Ishikawa (cell line): ENCODE measurements around the gene TYRP1.

Experiments used
- CEBPB ChIP-seq: IDR thresholded peaks from 2 replicates; pipeline ENCODE4 v1.6.1; 2012
- CREB1 ChIP-seq: IDR thresholded peaks from 2 replicates; pipeline ENCODE4 v1.6.1; 2012; ENCODE audit warnings: low read depth
- EGR1 ChIP-seq: IDR thresholded peaks from 2 replicates; pipeline ENCODE4 v1.6.1; 2012
- EP300 ChIP-seq: IDR thresholded peaks from 2 replicates; pipeline ENCODE4 v1.6.1; 2012; ENCODE audit warnings: borderline replicate concordance
- FOXM1 ChIP-seq: IDR thresholded peaks from 2 replicates; pipeline ENCODE4 v1.6.1; 2012; ENCODE audit warnings: low read depth, borderline replicate concordance
- MAX ChIP-seq: IDR thresholded peaks from 2 replicates; pipeline ENCODE4 v1.6.1; 2012
- NFIC ChIP-seq: IDR thresholded peaks from 2 replicates; pipeline ENCODE4 v1.6.1; 2012
- RAD21 ChIP-seq: IDR thresholded peaks from 2 replicates; pipeline ENCODE4 v1.6.1; 2012; ENCODE audit warnings: low read depth
- REST ChIP-seq: IDR thresholded peaks from 2 replicates; pipeline ENCODE4 v1.6.1; 2012; ENCODE audit warnings: low read depth, mild to moderate bottlenecking
- TAF1 ChIP-seq: IDR thresholded peaks from 2 replicates; pipeline ENCODE4 v1.6.1; 2012; ENCODE audit warnings: low read depth, mild to moderate bottlenecking
- TCF12 ChIP-seq: IDR thresholded peaks from 2 replicates; pipeline ENCODE4 v1.6.1; 2012; ENCODE audit warnings: low read depth
- TEAD4 ChIP-seq: IDR thresholded peaks from 2 replicates; pipeline ENCODE4 v1.6.1; 2012
- USF1 ChIP-seq: IDR thresholded peaks from 2 replicates; pipeline ENCODE4 v1.6.1; 2012
- YY1 ChIP-seq: IDR thresholded peaks from 2 replicates; pipeline ENCODE4 v1.6.1; 2012; ENCODE audit warnings: low read depth
- ZBTB7A ChIP-seq: IDR thresholded peaks from 2 replicates; pipeline ENCODE4 v1.6.1; 2012; ENCODE audit warnings: low read depth

Gene TYRP1

GRCh38 chr9:12698266-12698665, 5.1 kb downstream of the TYRP1 start:
- no peak for TF ChIP-seq TEAD4
- TF ChIP-seq ZBTB7A: no peak
- TF ChIP-seq FOXM1: no peak
- TF ChIP-seq TAF1: no peak
- TF ChIP-seq REST: no peak

- no peak for TF ChIP-seq MAX
- TF ChIP-seq TCF12: no peak
- TF ChIP-seq FOXM1: no peak
- TF ChIP-seq REST: no peak
- no peak for TF ChIP-seq YY1
- TF ChIP-seq NFIC: no peak
- no peak for TF ChIP-seq RAD21
- TF ChIP-seq TEAD4: no peak
- TF ChIP-seq CREB1: no peak
- TF ChIP-seq USF1: no peak
- no peak for TF ChIP-seq CEBPB
- TF ChIP-seq EGR1: no peak
- no peak for TF ChIP-seq TAF1
- no peak for TF ChIP-seq ZBTB7A
- no peak for TF ChIP-seq EP300
These were observed 5.8 kb downstream of the TYRP1 start for GRCh38 chr9:12698986-12699385.

- no peak for TF ChIP-seq NFIC
- no peak for TF ChIP-seq ZBTB7A
- no peak for TF ChIP-seq CREB1
- no peak for TF ChIP-seq REST
- TF ChIP-seq EP300: no peak
- TF ChIP-seq YY1: no peak
These were observed 6.3 kb downstream of the TYRP1 start for GRCh38 chr9:12699529-12699928.

- no peak for TF ChIP-seq CREB1
These were observed 7.9 kb downstream of the TYRP1 start for GRCh38 chr9:12701126-12701525.

GRCh38 chr9:12702160-12702758, 9.1 kb downstream of the TYRP1 start:
- no peak for TF ChIP-seq EP300
- TF ChIP-seq RAD21: peak; percentile 52
- no peak for TF ChIP-seq ZBTB7A

GRCh38 chr9:12703996-12704395, 10.8 kb downstream of the TYRP1 start:
- TF ChIP-seq RAD21 (no peak), FOXM1 (no peak), ZBTB7A (no peak), NFIC (no peak), TAF1 (no peak), CREB1 (no peak)
